Left lung (tissue), 10 donors: ENCODE data around the gene ABI2. TPM values are rescaled to one million over a fixed set of nuclear protein-coding genes. Genes with fewer than 3 reads are reported as not detected.

Experiments used
- ATAC-seq: fragments of 200-7000 bp; cut with Tn5 transposase; one replicate; pipeline ENCODE4 v1.9.1; 2020; ENCODE audit warnings: moderate library complexity
- DNase-seq, 4 donors: peaks; one replicate each; pipeline ENCODE4 v3.0.0-alpha.2; 2013 to 2020
- H3K27ac ChIP-seq, 2 donors: fragments of 200-600 bp; sonication (generic) in 1 of 2; one replicate each; pipeline versions ENCODE4 v1.5.0 to v1.8.0; 2020 to 2021
- H3K27me3 ChIP-seq, 2 donors: fragments of 200-600 bp; sonication (generic) in 1 of 2; one replicate each; pipeline versions ENCODE4 v1.5.0 to v1.8.0; 2020 to 2021
- H3K36me3 ChIP-seq, 2 donors: fragments of 200-600 bp; sonication (generic) in 1 of 2; one replicate each; pipeline versions ENCODE4 v1.5.0 to v1.8.0; 2020 to 2021
- H3K4me1 ChIP-seq, 2 donors: fragments of 200-600 bp; one replicate each; pipeline ENCODE4 v1.8.0; 2021
- H3K4me3 ChIP-seq, 2 donors: fragments of 200-600 bp; sonication (generic) in 1 of 2; one replicate each; pipeline versions ENCODE4 v1.5.0 to v1.8.0; 2020 to 2021; ENCODE audit warnings: mild to moderate bottlenecking in 1 of 2
- H3K9me3 ChIP-seq, 2 donors: fragments of 200-600 bp; sonication (generic) in 1 of 2; one replicate each; pipeline versions ENCODE4 v1.5.0 to v1.8.0; 2020 to 2021
- intact Hi-C, 2 donors: fragments of 100-400 bp; cut with DNase I; formaldehyde crosslinking; loops; one replicate each; pipeline versions ENCODE4 v1.11.2 to v1.14.2; 2022
- polyA plus RNA-seq, 6 donors: library from polyadenylated mRNA; unstranded; fragments of 120-200 nt; gene quantifications; one replicate each; pipeline ENCODE4 v1.2.1, GENCODE V29; 2013; ENCODE audit not compliant: insufficient read length in 6 of 6
- total RNA-seq, 2 donors: library from RNA; stranded (reverse); fragmentation: NEBNext Ultra II Directional; extraction: Animal tissue kit (Norgen Biotek cat#: 25700); gene quantifications; one replicate each; pipeline ENCODE4 v1.2.1, GENCODE V29; 2021
- TF ChIP-seq, protein P1 (sequence below), 2 donors: fragments of 200-600 bp; sonication (generic) in 1 of 2; IDR thresholded peaks; one replicate each; pipeline versions ENCODE4 v1.5.0 to v1.8.0; 2021; ENCODE audit warnings: antibody characterized with exemption in 2 of 2
- donor health status: DM: no; HTN: yes; CAD: no.
- donor health status: DM: no; HTN: no; CAD: no.

Gene ABI2
- total and polyA plus RNA-seq, 8 donors, result 32.8 to 77.6 (median 72.7) TPM

DNA sequence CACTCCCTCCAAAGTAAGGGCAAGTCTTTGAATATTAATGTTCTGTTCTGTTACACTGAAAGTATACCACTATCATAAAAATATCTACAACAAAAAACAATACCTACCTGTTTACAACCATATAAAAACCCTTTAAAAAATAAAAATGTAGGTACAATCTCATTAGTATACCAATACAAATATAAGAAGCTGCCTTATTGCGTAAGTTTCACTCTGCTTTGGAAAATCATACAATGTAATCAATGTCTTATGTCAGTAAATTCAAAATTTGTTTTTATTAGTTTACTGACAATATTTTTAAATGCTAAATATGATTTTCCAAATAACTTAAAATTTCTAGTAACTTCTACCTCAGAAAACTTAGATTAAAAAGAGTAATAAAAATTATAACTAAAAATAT, 134.1 kb downstream of the ABI2 start:
- TF ChIP-seq, protein P1, sequence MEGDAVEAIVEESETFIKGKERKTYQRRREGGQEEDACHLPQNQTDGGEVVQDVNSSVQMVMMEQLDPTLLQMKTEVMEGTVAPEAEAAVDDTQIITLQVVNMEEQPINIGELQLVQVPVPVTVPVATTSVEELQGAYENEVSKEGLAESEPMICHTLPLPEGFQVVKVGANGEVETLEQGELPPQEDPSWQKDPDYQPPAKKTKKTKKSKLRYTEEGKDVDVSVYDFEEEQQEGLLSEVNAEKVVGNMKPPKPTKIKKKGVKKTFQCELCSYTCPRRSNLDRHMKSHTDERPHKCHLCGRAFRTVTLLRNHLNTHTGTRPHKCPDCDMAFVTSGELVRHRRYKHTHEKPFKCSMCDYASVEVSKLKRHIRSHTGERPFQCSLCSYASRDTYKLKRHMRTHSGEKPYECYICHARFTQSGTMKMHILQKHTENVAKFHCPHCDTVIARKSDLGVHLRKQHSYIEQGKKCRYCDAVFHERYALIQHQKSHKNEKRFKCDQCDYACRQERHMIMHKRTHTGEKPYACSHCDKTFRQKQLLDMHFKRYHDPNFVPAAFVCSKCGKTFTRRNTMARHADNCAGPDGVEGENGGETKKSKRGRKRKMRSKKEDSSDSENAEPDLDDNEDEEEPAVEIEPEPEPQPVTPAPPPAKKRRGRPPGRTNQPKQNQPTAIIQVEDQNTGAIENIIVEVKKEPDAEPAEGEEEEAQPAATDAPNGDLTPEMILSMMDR (IDR thresholded peaks at IDR 0.05), result no peak
- intact Hi-C loops, result no loop called here
- no peaks in the 10 kb centered on the region for H3K4me1 ChIP-seq
- ATAC-seq (no peak), DNase-seq (no peak)
- H3K27ac ChIP-seq, result no peak overlapping the region
- H3K36me3 ChIP-seq, result peaks cover 2 to 32% of the 10 kb centered on the region in 2 donors
- no peaks in the 10 kb centered on the region for H3K27me3 ChIP-seq
- H3K9me3 ChIP-seq, result no peaks in the 10 kb centered on the region
- H3K4me3 ChIP-seq, result no peak overlapping the region

DNA sequence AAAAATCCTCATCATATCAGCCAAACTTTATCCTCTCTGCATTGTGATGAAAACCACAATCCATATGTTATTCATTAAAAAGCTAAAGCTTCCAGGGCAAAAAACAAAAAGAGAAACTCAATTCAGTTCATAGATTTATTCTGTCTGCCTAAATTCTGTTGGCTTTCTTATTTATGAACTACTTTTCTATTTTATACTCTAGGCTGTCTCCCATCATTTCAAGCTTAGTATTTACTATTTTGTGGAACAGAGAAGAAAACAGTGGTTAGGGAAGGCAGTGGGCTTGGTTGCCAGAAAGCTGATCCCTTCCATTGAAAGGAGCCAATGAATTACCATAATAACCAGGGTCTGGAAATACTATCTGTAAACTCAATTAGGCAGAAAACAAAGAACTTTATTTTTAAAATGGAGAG, 135.1 kb downstream of the ABI2 start:
- TF ChIP-seq, protein P1 (IDR thresholded peaks at IDR 0.05), result no peak
- no peaks in the 10 kb centered on the region for H3K27me3 ChIP-seq
- H3K9me3 ChIP-seq, result no peaks in the 10 kb centered on the region
- H3K4me1 ChIP-seq, result no peaks in the 10 kb centered on the region
- no peak overlapping the region for H3K4me3 ChIP-seq
- ATAC-seq (no peak), DNase-seq (peak in 2 of 4 donors; percentile 35 to 37)
- H3K27ac ChIP-seq, result no peak overlapping the region
- peaks cover 0 to 22% of the 10 kb centered on the region in 2 donors for H3K36me3 ChIP-seq
- intact Hi-C loops, result no loop called here

DNA sequence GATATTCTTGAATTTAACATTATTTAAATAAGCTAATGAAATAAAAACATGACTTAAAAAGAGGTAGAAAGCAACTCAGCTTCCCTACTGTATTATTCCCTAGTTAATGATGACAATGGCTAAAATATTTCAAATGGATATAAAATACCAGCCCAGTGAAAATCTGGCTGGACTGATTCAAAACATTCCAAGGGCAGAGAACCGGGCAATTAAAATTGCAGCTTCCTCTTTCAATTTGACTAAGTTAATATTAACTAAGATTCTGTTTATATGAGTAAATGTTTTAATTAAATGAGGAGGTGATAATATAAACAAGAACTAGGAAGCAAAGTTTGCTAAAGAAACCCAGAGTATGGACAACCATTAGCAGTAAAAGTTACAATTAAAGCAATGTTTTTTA, 141.4 kb downstream of the ABI2 start:
- Histone ChIP-seq H3K27me3 (no peaks in the 10 kb centered on the region), H3K4me3 (no peak overlapping the region), H3K9me3 (no peaks in the 10 kb centered on the region), H3K4me1 (peaks cover 5 to 15% of the 10 kb centered on the region in 2 donors), H3K36me3 (no peaks in the 10 kb centered on the region), H3K27ac (no peak overlapping the region)
- DNase-seq (no peak), ATAC-seq (no peak)
- intact Hi-C loops, result no loop called here
- TF ChIP-seq, protein P1 (IDR thresholded peaks at IDR 0.05), result no peak

DNA sequence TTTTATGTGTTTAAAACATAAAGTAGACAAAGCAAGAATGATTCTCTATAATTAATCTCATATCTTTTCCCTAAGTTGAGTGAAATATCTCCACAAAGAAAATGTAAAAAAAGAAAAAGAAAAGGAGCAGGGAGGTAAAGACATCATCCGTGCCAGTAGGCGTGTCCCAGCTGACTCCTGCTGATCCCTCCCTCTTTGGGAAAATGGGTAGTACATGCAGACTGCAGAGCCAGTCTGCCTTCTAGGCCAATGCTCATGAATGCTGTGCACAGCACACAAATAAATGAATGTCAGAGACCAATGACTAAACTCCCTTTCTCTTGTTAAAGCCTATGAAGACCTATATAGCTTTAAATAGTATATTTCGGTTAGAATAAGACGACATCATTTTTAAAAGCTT, 142.2 kb downstream of the ABI2 start:
- no peaks in the 10 kb centered on the region for H3K9me3 ChIP-seq
- DNase-seq (no peak), ATAC-seq (peak; percentile 81)
- no peak overlapping the region for H3K27ac ChIP-seq
- H3K36me3 ChIP-seq, result peaks cover 0 to 4% of the 10 kb centered on the region in 2 donors
- H3K27me3 ChIP-seq, result no peaks in the 10 kb centered on the region
- peaks cover 5 to 15% of the 10 kb centered on the region in 2 donors for H3K4me1 ChIP-seq
- H3K4me3 ChIP-seq, result no peak overlapping the region
- intact Hi-C loops, result no loop called here
- TF ChIP-seq, protein P1 (IDR thresholded peaks at IDR 0.05), result no peak

GRCh38 chr2:203471323-203471722, 143.1 kb downstream of the ABI2 start:
- Histone ChIP-seq H3K27me3 (no peaks in the 10 kb centered on the region), H3K4me3 (no peak overlapping the region), H3K4me1 (peaks cover 5 to 15% of the 10 kb centered on the region in 2 donors), H3K36me3 (peaks cover 0 to 4% of the 10 kb centered on the region in 2 donors), H3K27ac (no peak overlapping the region), H3K9me3 (no peaks in the 10 kb centered on the region)
- intact Hi-C loops, result no loop called here
- ATAC-seq (no peak), DNase-seq (no peak)
- TF ChIP-seq, protein P1 (IDR thresholded peaks at IDR 0.05), result no peak
